ENCODE measurements around the gene DUSP8. TPM values are rescaled to one million over a fixed set of nuclear protein-coding genes. Genes with fewer than 3 reads are reported as not detected.
A peak's percentile ranks its signal among the peaks of the same experiment; 100 is the strongest.

Gene DUSP8
- total and polyA plus RNA-seq, 9 of the 15 experiments (the other 6 are each of a cell fraction or from before 2014, with no cell fraction given), result 0.14 to 2.0 (median 0.86) TPM; not detected in 2

GRCh38 chr11:1520663-1521267 lies 51.3 kb downstream of the DUSP8 start (continued):
- TF ChIP-seq ATF1 (CRISPR knock-in tag; IDR thresholded peaks at IDR 0.05) (no peak), ATF1 (tag; IDR thresholded peaks at IDR 0.05) (no peak), MAFF (IDR thresholded peaks at IDR 0.05; ENCODE audit: low read length) (peak; percentile 35; the same call in 1 of the 2 replicates), ZNF274 (IDR thresholded peaks at IDR 0.05; ENCODE audit: borderline replicate concordance, low read depth, low read length) (no peak), MYBL2 (IDR thresholded peaks at IDR 0.05; ENCODE audit: low read depth) (no peak), MYBL2 (CRISPR knock-in tag; IDR thresholded peaks at IDR 0.05; ENCODE audit: borderline replicate concordance) (no peak), HSF4 (CRISPR knock-in tag; IDR thresholded peaks at IDR 0.05; ENCODE audit: borderline replicate concordance) (no peak), HMBOX1 (IDR thresholded peaks at IDR 0.05) (no peak), TAL1 (IDR thresholded peaks at IDR 0.05) (peak; percentile 38; the same call in 1 of the 2 replicates), ZNF121 (CRISPR knock-in tag; conservative IDR thresholded peaks at IDR 0.05) (no peak), RBM14 (IDR thresholded peaks at IDR 0.05; ENCODE audit: borderline replicate concordance, insufficient read depth, low read depth, low read length) (no peak), BDP1 (IDR thresholded peaks at IDR 0.05; ENCODE audit: insufficient read depth, insufficient read length) (no peak), ZKSCAN3 (CRISPR knock-in tag; IDR thresholded peaks at IDR 0.05) (no peak), TRIM28 (IDR thresholded peaks at IDR 0.05) (no peak), RBM15 (IDR thresholded peaks at IDR 0.05; ENCODE audit: insufficient read depth, low read length) (no peak), STAT5A (IDR thresholded peaks at IDR 0.05; ENCODE audit: borderline replicate concordance, low read length) (no peak), MYC (IDR thresholded peaks at IDR 0.05; ENCODE audit: low read depth, low read length) (0 out of 2 replicates have a peak, but pooled peaks have one; percentile 16), MYC (CRISPR knock-in tag; IDR thresholded peaks at IDR 0.05; ENCODE audit: borderline replicate concordance, low read depth) (no peak), CBFA2T2 (conservative IDR thresholded peaks at IDR 0.05) (peak; percentile 60), ZNF764 (CRISPR knock-in tag; IDR thresholded peaks at IDR 0.05; ENCODE audit: low read depth) (no peak), LCOR (CRISPR knock-in tag; IDR thresholded peaks at IDR 0.05) (no peak), RB1 (IDR thresholded peaks at IDR 0.05; ENCODE audit: low read depth) (no peak), CTBP1 (IDR thresholded peaks at IDR 0.05; ENCODE audit: borderline replicate concordance) (no peak), ARID1B (IDR thresholded peaks at IDR 0.05) (peak; percentile 65), EP300 (IDR thresholded peaks at IDR 0.05; ENCODE audit: low read length) (no peak; the same call in 1 of the 2 replicates), PHF20 (IDR thresholded peaks at IDR 0.05; ENCODE audit: partially characterized antibody) (no peak), ZNF311 (CRISPR knock-in tag; IDR thresholded peaks at IDR 0.05) (no peak), ZFP36 (IDR thresholded peaks at IDR 0.05; ENCODE audit: low read depth, low read length, partially characterized antibody) (no peak)
- TF ChIP-seq, protein P1, sequence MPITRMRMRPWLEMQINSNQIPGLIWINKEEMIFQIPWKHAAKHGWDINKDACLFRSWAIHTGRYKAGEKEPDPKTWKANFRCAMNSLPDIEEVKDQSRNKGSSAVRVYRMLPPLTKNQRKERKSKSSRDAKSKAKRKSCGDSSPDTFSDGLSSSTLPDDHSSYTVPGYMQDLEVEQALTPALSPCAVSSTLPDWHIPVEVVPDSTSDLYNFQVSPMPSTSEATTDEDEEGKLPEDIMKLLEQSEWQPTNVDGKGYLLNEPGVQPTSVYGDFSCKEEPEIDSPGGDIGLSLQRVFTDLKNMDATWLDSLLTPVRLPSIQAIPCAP (CRISPR knock-in tag; IDR thresholded peaks at IDR 0.05; ENCODE audit: borderline replicate concordance), result no peak
- TF ChIP-seq, protein P2, sequence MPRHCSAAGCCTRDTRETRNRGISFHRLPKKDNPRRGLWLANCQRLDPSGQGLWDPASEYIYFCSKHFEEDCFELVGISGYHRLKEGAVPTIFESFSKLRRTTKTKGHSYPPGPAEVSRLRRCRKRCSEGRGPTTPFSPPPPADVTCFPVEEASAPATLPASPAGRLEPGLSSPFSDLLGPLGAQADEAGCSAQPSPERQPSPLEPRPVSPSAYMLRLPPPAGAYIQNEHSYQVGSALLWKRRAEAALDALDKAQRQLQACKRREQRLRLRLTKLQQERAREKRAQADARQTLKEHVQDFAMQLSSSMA (CRISPR knock-in tag; IDR thresholded peaks at IDR 0.05), result no peak
